ENCODE results near the gene PDE6H.

GRCh38 chr12:15015121-15015520 lies 42.3 kb downstream of the PDE6H start:
- TF ChIP-seq CTCF (IDR thresholded peaks at IDR 0.05; ENCODE audit: control extremely low read depth in 1 of 3, insufficient read depth in 1 of 3, low read depth in 1 of 3, low read length in 3 of 3) (no peak), POLR2A (IDR thresholded peaks at IDR 0.05; ENCODE audit: control extremely low read depth in 1 of 2, low read depth in 2 of 2, low read length in 2 of 2) (no peak), CBX5 (IDR thresholded peaks at IDR 0.05; ENCODE audit: low read depth, low read length) (no peak), ATF3 (IDR thresholded peaks at IDR 0.05; ENCODE audit: insufficient read depth, low read depth, low read length) (no peak), RNF2 (IDR thresholded peaks at IDR 0.05; ENCODE audit: borderline replicate concordance, low read depth, low read length, missing control alignments, poor library complexity, severe bottlenecking) (no peak), MAFK (IDR thresholded peaks at IDR 0.05; ENCODE audit: low read depth, low read length) (no peak), POLR2AphosphoS5 (IDR thresholded peaks at IDR 0.05; ENCODE audit: low read depth, low read length) (no peak), FOSL1 (IDR thresholded peaks at IDR 0.05; ENCODE audit: insufficient read depth, low read depth, low read length) (no peak), HDAC6 (IDR thresholded peaks at IDR 0.05; ENCODE audit: low read depth, low read length) (no peak), YY1 (IDR thresholded peaks at IDR 0.05; ENCODE audit: low read depth, low read length) (no peak), POU5F1 (IDR thresholded peaks at IDR 0.05; ENCODE audit: low read depth, low read length) (no peak), EZH2 (IDR thresholded peaks at IDR 0.05; ENCODE audit: low read depth, low read length, severe bottlenecking) (no peak), CHD2 (IDR thresholded peaks at IDR 0.05; ENCODE audit: low read length) (no peak), PHF8 (conservative IDR thresholded peaks at IDR 0.05; ENCODE audit: low read depth, low read length) (no peak)

All from H1 (cell line).